Mesendoderm (in vitro differentiated cells): Measurements from ENCODE around the gene STAG2.
"Not testable (repeated sequence)": the region's sequence is repeated elsewhere in the genome, so short reads cannot be mapped to it uniquely, and the experiment has no call there.

ENCODE experiments used
- DNase-seq: peaks from one replicate; pipeline ENCODE4 v3.0.0; 2013
- H2AK5ac ChIP-seq: 2 replicates; pipeline ENCODE4 v1.6.1; 2013; ENCODE audit warnings: low read length, inconsistent platforms
- H2BK120ac ChIP-seq: 2 replicates; pipeline ENCODE4 v1.6.1; 2013; ENCODE audit warnings: low read depth, mild to moderate bottlenecking, low read length, moderate library complexity, mixed read lengths
- H2BK15ac ChIP-seq: replicated peaks from 2 replicates; pipeline ENCODE4 v1.6.1; 2013; ENCODE audit warnings: low read depth, mild to moderate bottlenecking, moderate library complexity
- H2BK5ac ChIP-seq: 2 replicates; pipeline ENCODE4 v1.6.1; 2013; ENCODE audit warnings: low read length, inconsistent platforms
- H3K18ac ChIP-seq: 2 replicates; pipeline ENCODE4 v1.6.1; 2013; ENCODE audit warnings: mild to moderate bottlenecking, low read length, mixed read lengths
- H3K23ac ChIP-seq: one replicate; pipeline ENCODE4 v1.6.1; 2013; ENCODE audit warnings: low read length
- H3K27ac ChIP-seq: 2 replicates; pipeline ENCODE4 v1.5.1; 2013; ENCODE audit warnings: low read depth, mild to moderate bottlenecking, inconsistent platforms, low read length, moderate library complexity
- H3K27me3 ChIP-seq: 2 replicates; pipeline ENCODE4 v1.6.1; 2013; ENCODE audit warnings: low read length, control low read depth, mild to moderate bottlenecking, inconsistent platforms; ENCODE audit not compliant: insufficient read depth, poor library complexity
- H3K36me3 ChIP-seq: 2 replicates; pipeline ENCODE4 v1.6.1; 2013; ENCODE audit warnings: low read length, inconsistent platforms; ENCODE audit not compliant: control insufficient read depth, insufficient read depth
- H3K4ac ChIP-seq: one replicate; pipeline ENCODE4 v1.6.1; 2013; ENCODE audit warnings: low read depth, mild to moderate bottlenecking, low read length, moderate library complexity
- H3K4me1 ChIP-seq: 2 replicates; pipeline ENCODE4 v1.6.1; 2013; ENCODE audit warnings: low read depth, low read length, inconsistent platforms; ENCODE audit not compliant: control insufficient read depth
- H3K4me2 ChIP-seq: 2 replicates; pipeline ENCODE4 v1.6.1; 2013; ENCODE audit warnings: low read length
- H3K4me3 ChIP-seq: 2 replicates; pipeline ENCODE4 v1.5.1; 2013; ENCODE audit warnings: mild to moderate bottlenecking, low read length
- H3K56ac ChIP-seq: one replicate; pipeline ENCODE4 v1.6.1; 2013; ENCODE audit warnings: low read length
- H3K79me1 ChIP-seq: 2 replicates; pipeline ENCODE4 v1.6.1; 2013; ENCODE audit warnings: low read length, inconsistent platforms
- H3K79me2 ChIP-seq: 2 replicates; pipeline ENCODE4 v1.6.1; 2013; ENCODE audit warnings: mild to moderate bottlenecking, low read length; ENCODE audit not compliant: control insufficient read depth, insufficient read depth
- H3K9ac ChIP-seq: 2 replicates; pipeline ENCODE4 v1.6.1; 2013; ENCODE audit warnings: low read length, inconsistent platforms
- H4K5ac ChIP-seq: one replicate; pipeline ENCODE4 v1.6.1; 2013; ENCODE audit warnings: low read length
- H4K8ac ChIP-seq: one replicate; pipeline ENCODE4 v1.6.1; 2013; ENCODE audit warnings: low read depth, mild to moderate bottlenecking, control low read depth, low read length, moderate library complexity
- WGBS: extraction: QIAGEN DNeasy Blood & Tissue Kit; methylation state at CpG from one replicate; pipeline ENCODE4 v1.1.7; 2013; ENCODE audit warnings: low lambda C conversion rate, missing lambda C conversion rate; ENCODE audit not compliant: insufficient coverage; ENCODE audit errors: extremely low coverage; 5-methylcytosine and 5-hydroxymethylcytosine counted together

Gene STAG2

GRCh38 chrX:124125471-124125870, 164.0 kb downstream of the STAG2 start:
- Histone ChIP-seq H3K27ac (no peak overlapping the region), H3K4ac (no peak overlapping the region), H3K9ac (no peak overlapping the region), H3K56ac (no peak overlapping the region), H4K5ac (no peak overlapping the region), H2AK5ac (no peak overlapping the region), H3K4me3 (no peak overlapping the region), H2BK15ac (no peak overlapping the region), H3K18ac (no peak overlapping the region), H3K79me2 (no peaks in the 10 kb centered on the region), H3K79me1 (no peaks in the 10 kb centered on the region), H4K8ac (no peak overlapping the region), H2BK5ac (no peak overlapping the region), H3K23ac (no peak overlapping the region), H3K4me1 (no peaks in the 10 kb centered on the region), H2BK120ac (no peak overlapping the region), H3K27me3 (no peaks in the 10 kb centered on the region), H3K36me3 (no peaks in the 10 kb centered on the region), H3K4me2 (no peak overlapping the region)
- DNase-seq, result no peak
- WGBS, result no CpG with 5 or more reads among the region's 3 CpGs

GRCh38 chrX:124127496-124127895, 166.0 kb downstream of the STAG2 start:
- Histone ChIP-seq H2BK5ac (no peak overlapping the region), H3K18ac (no peak overlapping the region), H3K36me3 (no peaks in the 10 kb centered on the region), H3K27ac (no peak overlapping the region), H3K23ac (no peak overlapping the region), H3K56ac (no peak overlapping the region), H4K5ac (no peak overlapping the region), H3K79me2 (no peaks in the 10 kb centered on the region), H3K4me1 (no peaks in the 10 kb centered on the region), H4K8ac (no peak overlapping the region), H3K4me2 (no peak overlapping the region), H3K9ac (no peak overlapping the region), H2AK5ac (no peak overlapping the region), H3K27me3 (no peaks in the 10 kb centered on the region), H3K4me3 (no peak overlapping the region), H2BK120ac (no peak overlapping the region), H3K79me1 (no peaks in the 10 kb centered on the region), H3K4ac (no peak overlapping the region), H2BK15ac (no peak overlapping the region)
- no CpG with 5 or more reads among the region's 7 CpGs for WGBS
- DNase-seq, result no peak

GRCh38 chrX:124132437-124132836, 170.9 kb downstream of the STAG2 start:
- not testable (repeated sequence) for H3K23ac ChIP-seq, H3K56ac ChIP-seq
- no CpG with 5 or more reads among the region's 5 CpGs for WGBS

GRCh38 chrX:124145749-124146148, 184.2 kb downstream of the STAG2 start:
- Histone ChIP-seq H3K23ac (no peak overlapping the region), H3K4me2 (no peak overlapping the region), H3K56ac (no peak overlapping the region), H2AK5ac (no peak overlapping the region), H3K4me1 (no peaks in the 10 kb centered on the region), H4K8ac (no peak overlapping the region), H3K36me3 (no peaks in the 10 kb centered on the region), H3K4ac (no peak overlapping the region), H3K18ac (no peak overlapping the region), H3K9ac (no peak overlapping the region), H3K79me1 (no peaks in the 10 kb centered on the region), H3K79me2 (no peaks in the 10 kb centered on the region), H2BK15ac (no peak overlapping the region), H4K5ac (no peak overlapping the region), H3K4me3 (no peak overlapping the region), H3K27ac (no peak overlapping the region), H2BK120ac (no peak overlapping the region), H2BK5ac (no peak overlapping the region), H3K27me3 (no peaks in the 10 kb centered on the region)
- WGBS, result no CpG with 5 or more reads among the region's 8 CpGs
- peak; percentile 0 for DNase-seq

More at GRCh38 chrX:124132437-124132836, 170.9 kb downstream of the STAG2 start:
- H3K79me1 ChIP-seq, H3K27ac ChIP-seq, H3K27me3 ChIP-seq, H3K4me2 ChIP-seq, H2BK15ac ChIP-seq, H2BK120ac ChIP-seq, H2BK5ac ChIP-seq, H3K79me2 ChIP-seq, H3K4ac ChIP-seq, H2AK5ac ChIP-seq, H3K4me3 ChIP-seq, DNase-seq, H3K4me1 ChIP-seq, H3K36me3 ChIP-seq, H4K5ac ChIP-seq, H3K9ac ChIP-seq, H4K8ac ChIP-seq, H3K18ac ChIP-seq: not testable (repeated sequence)

- Histone ChIP-seq H4K8ac (no peak overlapping the region), H3K79me2 (no peaks in the 10 kb centered on the region), H3K18ac (no peak overlapping the region), H2BK15ac (no peak overlapping the region), H3K23ac (no peak overlapping the region), H3K4me1 (no peaks in the 10 kb centered on the region), H3K4ac (no peak overlapping the region), H3K4me2 (no peak overlapping the region), H3K27ac (no peak overlapping the region), H3K36me3 (no peaks in the 10 kb centered on the region), H3K9ac (no peak overlapping the region), H2BK120ac (no peak overlapping the region), H3K4me3 (no peak overlapping the region), H3K56ac (no peak overlapping the region), H3K27me3 (no peaks in the 10 kb centered on the region), H2BK5ac (no peak overlapping the region), H4K5ac (no peak overlapping the region), H3K79me1 (no peaks in the 10 kb centered on the region), H2AK5ac (no peak overlapping the region)
- no peak for DNase-seq
These were observed 189.7 kb downstream of the STAG2 start for GRCh38 chrX:124151195-124151594.
